ENCODE results near the gene TCF25.

DNA sequence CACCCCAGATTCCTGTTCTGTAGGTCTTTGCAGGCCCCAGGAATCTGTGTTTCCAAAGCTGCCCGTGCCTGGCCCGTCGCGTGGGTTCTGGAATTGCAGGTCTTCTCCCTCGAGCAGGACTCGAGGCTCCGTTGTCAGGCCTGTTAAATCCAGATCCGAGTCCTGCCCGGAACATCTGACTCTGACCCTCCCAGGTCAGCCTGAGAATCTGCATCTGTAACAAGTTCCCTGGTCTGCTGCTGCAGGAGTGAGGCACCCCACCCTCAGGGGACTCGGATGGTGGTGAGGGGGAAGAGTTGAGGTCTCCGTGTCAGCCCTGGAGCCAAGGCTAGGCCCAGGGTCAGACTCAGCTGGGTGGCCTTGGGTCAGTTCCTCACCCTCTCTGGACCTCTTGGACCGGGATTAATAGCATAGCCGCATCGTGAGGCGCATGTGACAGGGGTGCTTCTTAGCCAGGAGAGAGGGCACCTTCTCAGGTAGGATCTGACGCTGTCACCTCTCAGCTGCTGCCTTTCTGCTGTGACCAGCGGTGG is 36.3 kb upstream of the TCF25 start:
- TF ChIP-seq, protein P1, sequence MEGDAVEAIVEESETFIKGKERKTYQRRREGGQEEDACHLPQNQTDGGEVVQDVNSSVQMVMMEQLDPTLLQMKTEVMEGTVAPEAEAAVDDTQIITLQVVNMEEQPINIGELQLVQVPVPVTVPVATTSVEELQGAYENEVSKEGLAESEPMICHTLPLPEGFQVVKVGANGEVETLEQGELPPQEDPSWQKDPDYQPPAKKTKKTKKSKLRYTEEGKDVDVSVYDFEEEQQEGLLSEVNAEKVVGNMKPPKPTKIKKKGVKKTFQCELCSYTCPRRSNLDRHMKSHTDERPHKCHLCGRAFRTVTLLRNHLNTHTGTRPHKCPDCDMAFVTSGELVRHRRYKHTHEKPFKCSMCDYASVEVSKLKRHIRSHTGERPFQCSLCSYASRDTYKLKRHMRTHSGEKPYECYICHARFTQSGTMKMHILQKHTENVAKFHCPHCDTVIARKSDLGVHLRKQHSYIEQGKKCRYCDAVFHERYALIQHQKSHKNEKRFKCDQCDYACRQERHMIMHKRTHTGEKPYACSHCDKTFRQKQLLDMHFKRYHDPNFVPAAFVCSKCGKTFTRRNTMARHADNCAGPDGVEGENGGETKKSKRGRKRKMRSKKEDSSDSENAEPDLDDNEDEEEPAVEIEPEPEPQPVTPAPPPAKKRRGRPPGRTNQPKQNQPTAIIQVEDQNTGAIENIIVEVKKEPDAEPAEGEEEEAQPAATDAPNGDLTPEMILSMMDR (optimal IDR thresholded peaks at IDR 0.05 in 1 of 3, IDR thresholded peaks at IDR 0.05 in 1 of 3, conservative IDR thresholded peaks at IDR 0.05 in 1 of 3; ENCODE audit: extremely low read depth in 1 of 3, insufficient read depth in 2 of 3, low read length in 3 of 3): no peak
- no peak for TF ChIP-seq EZH2 (IDR thresholded peaks at IDR 0.05; ENCODE audit: low read length)
